Tibial artery (tissue), 4 donors: Measurements from ENCODE around the gene ACTA1.

Experiments used
- DNase-seq, 2 donors: peaks; one replicate each; pipeline ENCODE4 v3.0.0-alpha.2; 2019
- H3K27ac ChIP-seq, 2 donors: fragments of 200-600 bp; sonication (generic) in 1 of 2; 1 replicate in 1 of 2; 2 replicates in 1 of 2; pipeline ENCODE4 v1.5.1; 2018 to 2019; ENCODE audit warnings: mild to moderate bottlenecking in 1 of 2
- H3K27me3 ChIP-seq, 2 donors: fragments of 200-600 bp; sonication (generic) in 1 of 2; one replicate each; pipeline versions ENCODE4 v1.5.1 to v1.6.0; 2016 to 2019
- H3K36me3 ChIP-seq, 3 donors: fragments of 200-600 bp; sonication (generic) in 2 of 3; one replicate each; pipeline ENCODE4 v1.5.1; 2016 to 2019; ENCODE audit warnings: mild to moderate bottlenecking in 2 of 3
- H3K4me1 ChIP-seq, 4 donors: fragments of 200-600 bp; sonication (generic) in 2 of 4; 1 replicate in 3 of 4; 2 replicates in 1 of 4; pipeline ENCODE4 v1.5.1; 2016 to 2019
- H3K4me3 ChIP-seq, 2 donors: fragments of 200-600 bp; sonication (generic) in 1 of 2; 1 replicate in 1 of 2; 2 replicates in 1 of 2; pipeline ENCODE4 v1.5.1; 2018 to 2019; ENCODE audit warnings: mild to moderate bottlenecking in 2 of 2
- H3K9me3 ChIP-seq, 3 donors: fragments of 200-600 bp; sonication (generic) in 1 of 3; one replicate each; pipeline ENCODE4 v1.5.1; 2016 to 2019
- CTCF ChIP-seq, 2 experiments: fragments of 200-600 bp in 1 of 2; fragments of 450-650 bp in 1 of 2; IDR thresholded peaks; one replicate each; pipeline ENCODE4 v1.5.1; 2017 to 2019; ENCODE audit warnings: antibody characterized with exemption in 2 of 2, mild to moderate bottlenecking in 1 of 2, moderate library complexity in 1 of 2
- intact Hi-C: fragments of 100-400 bp; cut with DNase I; formaldehyde crosslinking; loops from one replicate; pipeline ENCODE4 v1.15.0; 2023; ENCODE audit warnings: low total_unique reads

ACTA1 gene

DNA sequence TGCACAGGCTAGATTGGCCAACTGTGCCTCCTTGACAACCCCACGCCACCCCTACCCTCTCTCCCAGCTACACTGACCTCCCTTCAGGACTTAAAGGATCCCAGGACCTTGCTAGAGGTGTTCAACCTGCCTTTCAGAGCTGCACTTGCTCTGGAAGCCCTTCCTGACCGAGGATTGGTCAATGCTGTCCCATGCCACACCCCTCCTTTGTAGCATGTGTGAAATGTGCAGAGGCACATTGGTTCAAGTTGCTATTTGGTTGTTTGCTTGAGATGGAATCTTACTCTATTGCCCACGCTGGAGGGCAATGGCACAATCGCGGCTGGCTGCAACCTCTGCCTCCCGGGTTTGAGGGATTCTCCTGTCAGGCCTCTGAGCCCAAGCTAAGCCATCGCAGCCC is 21.8 kb downstream of the ACTA1 start:
- Histone ChIP-seq H3K9me3 (no peaks in the 10 kb centered on the region), H3K4me1 (peaks cover 0 to 50% (median 46%) of the 10 kb centered on the region in 4 donors), H3K36me3 (no peaks in the 10 kb centered on the region), H3K27me3 (peaks cover 0 to 8% of the 10 kb centered on the region in 2 donors), H3K4me3 (no peak overlapping the region), H3K27ac (peak overlapping the region in 1 of 2 donors; percentile 69)
- DNase-seq, result no peak
- TF ChIP-seq CTCF (IDR thresholded peaks at IDR 0.05), result no peak
- intact Hi-C loops, result no loop called here

GRCh38 chr1:229411434-229412055 is 22.3 kb downstream of the ACTA1 start:
- H3K9me3 ChIP-seq, result no peaks in the 10 kb centered on the region
- peaks cover 0 to 11% of the 10 kb centered on the region in 2 donors for H3K27me3 ChIP-seq
- TF ChIP-seq CTCF (IDR thresholded peaks at IDR 0.05), result no peak
- peaks cover 0 to 55% (median 49%) of the 10 kb centered on the region in 4 donors for H3K4me1 ChIP-seq
- H3K27ac ChIP-seq, result peak overlapping the region; percentile 69 to 72
- H3K36me3 ChIP-seq, result no peaks in the 10 kb centered on the region
- intact Hi-C loops, result no loop called here
- no peak for DNase-seq
- H3K4me3 ChIP-seq, result peak overlapping the region in 1 of 2 donors; percentile 25

- Histone ChIP-seq H3K4me3 (peak overlapping the region; percentile 5 to 25), H3K4me1 (peaks cover 0 to 55% (median 49%) of the 10 kb centered on the region in 4 donors), H3K36me3 (no peaks in the 10 kb centered on the region), H3K27me3 (peaks cover 0 to 15% of the 10 kb centered on the region in 2 donors), H3K9me3 (no peaks in the 10 kb centered on the region), H3K27ac (peak overlapping the region; percentile 69 to 72)
- TF ChIP-seq CTCF (IDR thresholded peaks at IDR 0.05), result peak in 1 of 2 experiments; percentile 18
- DNase-seq, result peak; percentile 69 to 89
- intact Hi-C loops, result no loop called here
Observed at GRCh38 chr1:229410692-229411433, 23.0 kb downstream of the ACTA1 start.

DNA sequence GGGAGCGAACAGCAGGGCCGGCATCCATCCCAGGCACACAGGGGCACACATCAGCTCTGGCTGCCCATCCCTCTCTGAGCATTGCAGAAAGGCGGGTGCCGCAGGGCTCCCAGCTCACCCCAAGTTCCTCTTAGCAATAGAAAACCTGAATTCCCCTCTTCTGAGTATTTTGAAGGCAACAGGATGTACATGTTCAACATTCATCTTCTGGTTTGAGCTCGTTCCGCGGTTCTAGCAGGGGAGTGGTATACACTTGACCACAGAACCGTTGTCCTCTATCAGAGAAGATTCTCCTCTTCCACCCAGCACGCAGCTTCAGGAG is 23.6 kb downstream of the ACTA1 start:
- Histone ChIP-seq H3K4me1 (peaks cover 0 to 55% (median 49%) of the 10 kb centered on the region in 4 donors), H3K4me3 (peak overlapping the region in 1 of 2 donors; percentile 25), H3K9me3 (no peaks in the 10 kb centered on the region), H3K27me3 (peaks cover 0 to 17% of the 10 kb centered on the region in 2 donors), H3K36me3 (no peaks in the 10 kb centered on the region), H3K27ac (peak overlapping the region; percentile 69 to 72)
- DNase-seq, result no peak
- intact Hi-C loops, result no loop called here
- no peak for TF ChIP-seq CTCF (IDR thresholded peaks at IDR 0.05)

- no peaks in the 10 kb centered on the region for H3K9me3 ChIP-seq
- H3K27me3 ChIP-seq, result peaks cover 0 to 17% of the 10 kb centered on the region in 2 donors
- peak overlapping the region; percentile 69 to 72 for H3K27ac ChIP-seq
- no peaks in the 10 kb centered on the region for H3K36me3 ChIP-seq
- no peak for TF ChIP-seq CTCF (IDR thresholded peaks at IDR 0.05)
- H3K4me1 ChIP-seq, result peaks cover 0 to 55% (median 49%) of the 10 kb centered on the region in 4 donors
- intact Hi-C loops, result no loop called here
- DNase-seq, result no peak
- no peak overlapping the region for H3K4me3 ChIP-seq
Observed at GRCh38 chr1:229409616-229410369, 24.1 kb downstream of the ACTA1 start.
